GM12878 (cell line): ENCODE data around the gene AGAP1. TPM values are rescaled to one million over a fixed set of nuclear protein-coding genes. Genes with fewer than 3 reads are reported as not detected.

ENCODE experiments used
- ATAC-seq: fragments of 200-7000 bp; cut with Tn5 transposase; 3 replicates; pipeline ENCODE4 v1.9.1; 2020; ENCODE audit warnings: mild to moderate bottlenecking, moderate library complexity
- BruUV-seq: library from RNA; stranded (reverse); fragments of 400-500 nt; replicated peaks from 2 replicates; lab custom pipeline; 2021; lab: Mats Ljungman, UMichigan
- CTCF ChIA-PET: fragments of 300-600 bp; sonication (Branson Sonifier 250); formaldehyde crosslinking; extraction: SDS; loops from one replicate; lab custom pipeline; 2021; ENCODE audit warnings: inconsistent platforms; lab: Yijun Ruan, JAX
- POLR2A ChIA-PET: fragments of 350-600 bp; formaldehyde crosslinking; extraction: SDS; loops from one replicate; lab custom pipeline; 2021; ENCODE audit warnings: inconsistent platforms; lab: Charles Lee
- RAD21 ChIA-PET: fragments of 300-600 bp; sonication (Branson Sonifier 250); formaldehyde crosslinking; loops from one replicate; lab custom pipeline; 2023; ENCODE audit warnings: antibody characterized with exemption; ENCODE audit not compliant: unreplicated experiment; lab: Charles Lee
- SMC1A ChIA-PET: fragments of 300-600 bp; sonication (Branson Sonifier 250); formaldehyde crosslinking; loops from one replicate; lab custom pipeline; 2023; ENCODE audit not compliant: unreplicated experiment, uncharacterized antibody; lab: Charles Lee
- DNase-seq: peaks from one replicate; pipeline ENCODE4 v3.0.0-alpha.2; 2011; ENCODE audit warnings: low read depth, low spot score
- FAIRE-seq: peaks from 3 replicates; lab custom pipeline; 2011; peaks lifted over from hg19 to GRCh38; lab: Jason Lieb, UNC
- H2AFZ ChIP-seq: 2 replicates; pipeline ENCODE4 v1.6.0; 2011; ENCODE audit warnings: low read depth, low read length, control low read depth; ENCODE audit not compliant: control insufficient read depth
- H3K27ac ChIP-seq: 2 replicates; pipeline ENCODE4 v1.5.1; 2011; ENCODE audit warnings: control low read depth; ENCODE audit not compliant: control insufficient read depth, insufficient read depth
- H3K27me3 ChIP-seq, 2 experiments: replicated peaks in 1 of 2; 2 replicates each; pipeline versions ENCODE4 v1.6.0 to v1.6.1; 2011; ENCODE audit warnings: low read length in 1 of 2; ENCODE audit not compliant: control insufficient read depth in 2 of 2, insufficient read depth in 2 of 2
- H3K36me3 ChIP-seq, 2 experiments: 2 replicates each; pipeline ENCODE4 v1.5.1; 2011; ENCODE audit warnings: low read length in 1 of 2; ENCODE audit not compliant: control insufficient read depth in 2 of 2, insufficient read depth in 2 of 2
- H3K4me1 ChIP-seq: 2 replicates; pipeline ENCODE4 v1.6.1; 2011; ENCODE audit warnings: mild to moderate bottlenecking, low read length, moderate library complexity, mixed read lengths; ENCODE audit not compliant: control insufficient read depth, insufficient read depth
- H3K4me2 ChIP-seq: 2 replicates; pipeline ENCODE4 v1.6.0; 2011; ENCODE audit warnings: control low read depth; ENCODE audit not compliant: control insufficient read depth, insufficient read depth
- H3K4me3 ChIP-seq: fragments of 200-600 bp; sonication (generic); 2 replicates; pipeline ENCODE4 v1.5.1; 2016
- H3K79me2 ChIP-seq: 2 replicates; pipeline ENCODE4 v1.6.0; 2011; ENCODE audit warnings: low read length; ENCODE audit not compliant: control insufficient read depth, insufficient read depth
- H3K9ac ChIP-seq: 2 replicates; pipeline ENCODE4 v1.8.0; 2011; ENCODE audit warnings: low read length, control low read depth, mixed read lengths; ENCODE audit not compliant: control insufficient read depth, insufficient read depth
- H3K9me3 ChIP-seq: replicated peaks from 3 replicates; pipeline ENCODE4 v1.5.1; 2011; ENCODE audit warnings: mild to moderate bottlenecking, low read length; ENCODE audit not compliant: control insufficient read depth, insufficient read depth
- H4K20me1 ChIP-seq: 2 replicates; pipeline ENCODE4 v1.6.0; 2011; ENCODE audit not compliant: control insufficient read depth, insufficient read depth
- BACH1 ChIP-seq: fragments of 450-650 bp; IDR thresholded peaks from 2 replicates; pipeline ENCODE4 v1.6.1; 2017; ENCODE audit warnings: mild to moderate bottlenecking, borderline replicate concordance
- BRCA1 ChIP-seq: IDR thresholded peaks from 2 replicates; pipeline ENCODE4 v1.6.1; 2011; ENCODE audit warnings: low read depth, low read length, improper control_type of control experiment
- CHD2 ChIP-seq: IDR thresholded peaks from 2 replicates; pipeline ENCODE4 v1.6.1; 2011; ENCODE audit warnings: low read depth, low read length, improper control_type of control experiment, borderline replicate concordance
- FOXK2 ChIP-seq: fragments of 450-650 bp; IDR thresholded peaks from 2 replicates; pipeline ENCODE4 v1.6.1; 2017; ENCODE audit warnings: mild to moderate bottlenecking, moderate library complexity
- SRF ChIP-seq, 2 experiments: IDR thresholded peaks; 2 replicates each; pipeline ENCODE4 v1.6.1; 2011; ENCODE audit warnings: low read depth in 2 of 2, low read length in 2 of 2, mild to moderate bottlenecking in 1 of 2, moderate library complexity in 1 of 2
- WGBS: methylation state at CpG from one replicate; pipeline ENCODE4 v1.1.6; 2016; ENCODE audit warnings: low lambda C conversion rate; ENCODE audit not compliant: insufficient replicate concordance, insufficient coverage; ENCODE audit errors: missing lambda C conversion rate; 5-methylcytosine and 5-hydroxymethylcytosine counted together
- in situ Hi-C: fragments of 300-500 bp; cut with MboI; formaldehyde crosslinking; loops from 9 replicates; pipeline ENCODE4 v1.14.3; 2018; ENCODE audit warnings: mixed read lengths
- intact Hi-C: fragments of 100-400 bp; cut with micrococcal nuclease; formaldehyde crosslinking; loops from one replicate; pipeline ENCODE4 v1.14.2; 2022; ENCODE audit not compliant: unreplicated experiment
- polyA plus RNA-seq, 11 experiments: library from polyadenylated mRNA; depleted of rRNA in 4 of 11; unstranded in 6 of 11; stranded (reverse) in 5 of 11; fragments of >200 nt; fragmentation: Nextera tagmentation in 4 of 11; fragmentation: Illumina TruSeq in 1 of 11; extraction: Ambion mirVana in 4 of 11; extraction: Trizol in 1 of 11; gene quantifications; 1 replicate in 1 of 11; 2 replicates in 10 of 11; pipeline versions ENCODE4 v1.2.1 to v1.2.3, GENCODE V29; 2011 to 2016; ENCODE audit warnings: inconsistent platforms in 2 of 11, missing spikeins in 2 of 11, low read depth in 1 of 11
- total RNA-seq, 4 experiments: library from RNA; depleted of rRNA in 3 of 4; stranded (reverse); fragments of >200 nt in 3 of 4; fragmentation: Illumina TruSeq in 1 of 4; extraction: Trizol in 1 of 4; gene quantifications; 2 replicates each; pipeline versions ENCODE4 v1.2.1 to v1.2.3, GENCODE V29; 2013 to 2021
- TF ChIP-seq, protein P1 (sequence below): fragments of 150-350 bp; IDR thresholded peaks from 2 replicates; pipeline ENCODE4 v1.6.1; 2014; ENCODE audit warnings: mild to moderate bottlenecking, low read depth, low read length

The AGAP1 gene
- total and polyA plus RNA-seq, 10 of the 15 experiments (the other 5 are each of a cell fraction or from before 2014, with no cell fraction given), result 0.05 to 0.15 (median 0.06) TPM; not detected in 7

DNA sequence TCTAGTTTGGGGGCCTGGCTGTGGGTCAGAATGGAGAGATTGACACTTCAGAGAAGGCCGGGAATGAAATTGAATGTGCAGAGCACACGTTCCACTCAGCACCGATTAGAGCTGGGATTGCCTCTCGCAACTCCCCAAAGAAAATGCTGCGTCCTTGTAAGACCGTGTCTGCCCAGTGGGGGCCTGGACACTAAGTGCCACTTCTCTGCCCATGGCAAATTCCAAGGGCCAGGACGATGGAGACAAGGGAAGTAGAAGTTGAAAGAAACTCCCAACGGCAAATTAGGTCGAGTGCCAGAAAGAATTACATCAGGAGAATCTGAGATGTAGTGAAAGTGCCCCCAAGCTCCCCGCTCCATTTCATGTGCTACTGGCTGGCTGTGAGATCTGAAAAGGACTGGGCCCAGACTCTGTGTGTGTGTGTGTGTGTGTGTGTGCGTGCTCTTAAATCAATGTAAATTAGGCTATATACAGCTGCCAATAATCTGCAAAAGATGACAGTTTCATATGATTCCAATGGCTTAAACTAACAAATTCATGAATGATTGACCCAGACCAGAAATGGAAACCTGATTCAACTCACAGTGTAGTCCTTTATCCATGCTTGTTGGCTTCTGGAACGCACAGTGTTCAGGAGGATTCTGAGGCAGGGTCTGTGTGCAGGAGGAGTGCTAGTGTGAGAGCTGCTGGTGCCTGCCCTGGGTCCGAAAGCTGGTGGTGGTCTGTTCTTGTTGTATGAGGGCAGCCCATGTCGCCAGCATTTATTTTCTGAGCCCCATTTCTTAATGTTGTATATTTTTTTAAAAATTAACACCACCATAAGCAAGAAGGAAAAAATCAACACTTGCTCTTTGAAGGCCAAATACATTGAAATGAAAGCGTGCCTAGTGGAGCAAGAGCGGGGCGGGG lies 234.3 kb downstream of the AGAP1 start:
- FAIRE-seq (no peak), DNase-seq (no peak), ATAC-seq (no peak)
- 38% methylated on average over 17 of the region's 17 CpGs for WGBS
- ChIA-PET CTCF (interaction anchor here (1.9 kb wide), 1 partner anchor 18 kb away, joined by 5 read pairs; no protein-coding TSS in a partner anchor), SMC1A (no interaction called here), POLR2A (interaction anchor here (0.5 kb wide), 1 partner anchor 1532 kb away, joined by 3 read pairs; no protein-coding TSS in a partner anchor), RAD21 (no interaction called here)
- Histone ChIP-seq H3K79me2 (no peaks in the 10 kb centered on the region), H3K36me3 (no peaks in the 10 kb centered on the region), H3K4me1 (no peaks in the 10 kb centered on the region), H3K9ac (no peak overlapping the region), H2AFZ (no peak overlapping the region), H3K27me3 (peaks cover 2% of the 10 kb centered on the region in 2 experiments; a peak in 2 of 4 replicates), H3K4me2 (no peak overlapping the region), H3K9me3 (no peaks in the 10 kb centered on the region), H3K4me3 (no peak overlapping the region), H4K20me1 (no peaks in the 10 kb centered on the region), H3K27ac (no peak overlapping the region)
- TF ChIP-seq, protein P1, sequence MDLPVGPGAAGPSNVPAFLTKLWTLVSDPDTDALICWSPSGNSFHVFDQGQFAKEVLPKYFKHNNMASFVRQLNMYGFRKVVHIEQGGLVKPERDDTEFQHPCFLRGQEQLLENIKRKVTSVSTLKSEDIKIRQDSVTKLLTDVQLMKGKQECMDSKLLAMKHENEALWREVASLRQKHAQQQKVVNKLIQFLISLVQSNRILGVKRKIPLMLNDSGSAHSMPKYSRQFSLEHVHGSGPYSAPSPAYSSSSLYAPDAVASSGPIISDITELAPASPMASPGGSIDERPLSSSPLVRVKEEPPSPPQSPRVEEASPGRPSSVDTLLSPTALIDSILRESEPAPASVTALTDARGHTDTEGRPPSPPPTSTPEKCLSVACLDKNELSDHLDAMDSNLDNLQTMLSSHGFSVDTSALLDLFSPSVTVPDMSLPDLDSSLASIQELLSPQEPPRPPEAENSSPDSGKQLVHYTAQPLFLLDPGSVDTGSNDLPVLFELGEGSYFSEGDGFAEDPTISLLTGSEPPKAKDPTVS, result no peak
- TF ChIP-seq CHD2 (no peak), SRF (IDR thresholded peaks at IDR 0.05; ENCODE audit: low read depth in 2 of 2, low read length in 2 of 2) (no peak), BACH1 (no peak), BRCA1 (no peak), FOXK2 (no peak)
- no TSS peak for BruUV-seq
- intact Hi-C loops, result no loop called here
- in situ Hi-C loops, result no loop called here
